Kidney (tissue), 14 donors: ENCODE results near the gene NAP1L1. TPM values are rescaled to one million over a fixed set of nuclear protein-coding genes. Genes with fewer than 3 reads are reported as not detected.

Source experiments
- DNase-seq, 5 donors: peaks; one replicate each; pipeline ENCODE4 v3.0.0-alpha.2; 2013 to 2020
- FAIRE-seq: peaks from 2 replicates; lab custom pipeline; 2012; peaks lifted over from hg19 to GRCh38; lab: Jason Lieb, UNC
- H3K27ac ChIP-seq, 2 donors: one replicate each; pipeline ENCODE4 v1.7.0; 2013; ENCODE audit warnings: low read depth in 2 of 2, low read length in 2 of 2, inconsistent platforms in 1 of 2
- H3K27me3 ChIP-seq: one replicate; pipeline ENCODE4 v1.7.1; 2013; ENCODE audit warnings: low read length, inconsistent platforms; ENCODE audit not compliant: control insufficient read depth, insufficient read depth
- H3K36me3 ChIP-seq, 3 donors: one replicate each; pipeline versions ENCODE4 v1.7.0 to v1.7.1; 2013; ENCODE audit warnings: low read length in 3 of 3, control low read depth in 1 of 3, inconsistent platforms in 1 of 3; ENCODE audit not compliant: insufficient read depth in 3 of 3, control insufficient read depth in 2 of 3
- H3K4me1 ChIP-seq, 3 donors: one replicate each; pipeline versions ENCODE4 v1.7.0 to v1.7.1; 2013; ENCODE audit warnings: low read length in 3 of 3, inconsistent platforms in 1 of 3, low read depth in 1 of 3; ENCODE audit not compliant: control insufficient read depth in 2 of 3, insufficient read depth in 2 of 3
- H3K4me3 ChIP-seq, 3 donors: one replicate each; pipeline versions ENCODE4 v1.7.0 to v1.8.1; 2013; ENCODE audit warnings: low read length in 3 of 3, control low read depth in 1 of 3, inconsistent platforms in 1 of 3
- H3K9ac ChIP-seq, 3 donors: one replicate each; pipeline versions ENCODE4 v1.7.0 to v1.7.1; 2013; ENCODE audit warnings: low read length in 3 of 3, control low read depth in 1 of 3, inconsistent platforms in 1 of 3
- H3K9me3 ChIP-seq, 3 donors: one replicate each; pipeline versions ENCODE4 v1.7.0 to v1.7.1; 2013; ENCODE audit warnings: low read length in 3 of 3, control low read depth in 1 of 3, inconsistent platforms in 1 of 3; ENCODE audit not compliant: control insufficient read depth in 2 of 3, insufficient read depth in 1 of 3
- intact Hi-C: fragments of 100-400 bp; cut with DNase I; formaldehyde crosslinking; loops from one replicate; pipeline ENCODE4 v1.11.1; 2022
- polyA plus RNA-seq: library from polyadenylated mRNA; stranded (reverse); fragments of 350-450 nt; fragmentation: Illumina TruSeq; extraction: RNeasy Lipid Tissue Mini Kit (QIAGEN cat#74804); gene quantifications from one replicate; pipeline ENCODE4 v1.2.3, GENCODE V29; 2014; ENCODE audit warnings: low read depth, low replicate concordance; ENCODE audit not compliant: insufficient read depth
- total RNA-seq: library from RNA; stranded (reverse); fragmentation: NEBNext Ultra II Directional; extraction: Animal tissue kit (Norgen Biotek cat#: 25700); gene quantifications from one replicate; pipeline ENCODE4 v1.2.1, GENCODE V29; 2021
- TF ChIP-seq, protein P1 (sequence below): IDR thresholded peaks from 3 replicates; pipeline ENCODE4 v1.5.1; 2012; ENCODE audit warnings: mild to moderate bottlenecking, moderate library complexity, borderline replicate concordance; ENCODE audit not compliant: insufficient read depth; ENCODE audit errors: extremely low read depth
- donor health status: control.
- donor health status: control.
- donor health status: control.
- donor health status: control.
- donor health status: control.
- donor health status: DM: yes; HTN: yes; CAD: no.
- donor health status: Normal renal cell carcinoma (clear cell type).

The NAP1L1 gene
- total and polyA plus RNA-seq, 2 donors from 2014 or later: 180 to 288 TPM

DNA sequence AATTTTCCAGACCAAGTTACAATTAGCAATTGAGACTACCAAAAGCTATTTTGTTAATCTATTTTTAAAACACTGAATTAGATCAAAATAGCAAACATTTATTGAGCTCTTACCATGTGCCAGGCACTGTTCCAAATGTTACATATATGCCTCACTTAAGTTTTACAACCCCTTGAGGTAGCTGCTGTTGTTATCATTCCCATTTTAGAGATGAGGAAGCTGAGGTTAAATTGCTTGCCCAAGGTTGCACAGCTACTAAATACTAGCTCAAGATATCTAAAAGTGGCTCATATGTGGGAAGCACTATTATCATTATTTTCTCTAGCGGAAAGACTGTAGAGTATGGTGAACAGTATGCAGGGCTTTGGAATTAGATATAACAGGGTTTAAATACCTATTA, 19.5 kb upstream of the NAP1L1 start:
- Histone ChIP-seq H3K9ac (no peak overlapping the region), H3K27me3 (no peaks in the 10 kb centered on the region), H3K9me3 (no peaks in the 10 kb centered on the region), H3K4me1 (no peaks in the 10 kb centered on the region), H3K27ac (no peak overlapping the region), H3K36me3 (no peaks in the 10 kb centered on the region), H3K4me3 (no peak overlapping the region)
- TF ChIP-seq, protein P1, sequence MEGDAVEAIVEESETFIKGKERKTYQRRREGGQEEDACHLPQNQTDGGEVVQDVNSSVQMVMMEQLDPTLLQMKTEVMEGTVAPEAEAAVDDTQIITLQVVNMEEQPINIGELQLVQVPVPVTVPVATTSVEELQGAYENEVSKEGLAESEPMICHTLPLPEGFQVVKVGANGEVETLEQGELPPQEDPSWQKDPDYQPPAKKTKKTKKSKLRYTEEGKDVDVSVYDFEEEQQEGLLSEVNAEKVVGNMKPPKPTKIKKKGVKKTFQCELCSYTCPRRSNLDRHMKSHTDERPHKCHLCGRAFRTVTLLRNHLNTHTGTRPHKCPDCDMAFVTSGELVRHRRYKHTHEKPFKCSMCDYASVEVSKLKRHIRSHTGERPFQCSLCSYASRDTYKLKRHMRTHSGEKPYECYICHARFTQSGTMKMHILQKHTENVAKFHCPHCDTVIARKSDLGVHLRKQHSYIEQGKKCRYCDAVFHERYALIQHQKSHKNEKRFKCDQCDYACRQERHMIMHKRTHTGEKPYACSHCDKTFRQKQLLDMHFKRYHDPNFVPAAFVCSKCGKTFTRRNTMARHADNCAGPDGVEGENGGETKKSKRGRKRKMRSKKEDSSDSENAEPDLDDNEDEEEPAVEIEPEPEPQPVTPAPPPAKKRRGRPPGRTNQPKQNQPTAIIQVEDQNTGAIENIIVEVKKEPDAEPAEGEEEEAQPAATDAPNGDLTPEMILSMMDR: no peak
- FAIRE-seq: no peak
- intact Hi-C loops: no loop called here
- DNase-seq: no peak

DNA sequence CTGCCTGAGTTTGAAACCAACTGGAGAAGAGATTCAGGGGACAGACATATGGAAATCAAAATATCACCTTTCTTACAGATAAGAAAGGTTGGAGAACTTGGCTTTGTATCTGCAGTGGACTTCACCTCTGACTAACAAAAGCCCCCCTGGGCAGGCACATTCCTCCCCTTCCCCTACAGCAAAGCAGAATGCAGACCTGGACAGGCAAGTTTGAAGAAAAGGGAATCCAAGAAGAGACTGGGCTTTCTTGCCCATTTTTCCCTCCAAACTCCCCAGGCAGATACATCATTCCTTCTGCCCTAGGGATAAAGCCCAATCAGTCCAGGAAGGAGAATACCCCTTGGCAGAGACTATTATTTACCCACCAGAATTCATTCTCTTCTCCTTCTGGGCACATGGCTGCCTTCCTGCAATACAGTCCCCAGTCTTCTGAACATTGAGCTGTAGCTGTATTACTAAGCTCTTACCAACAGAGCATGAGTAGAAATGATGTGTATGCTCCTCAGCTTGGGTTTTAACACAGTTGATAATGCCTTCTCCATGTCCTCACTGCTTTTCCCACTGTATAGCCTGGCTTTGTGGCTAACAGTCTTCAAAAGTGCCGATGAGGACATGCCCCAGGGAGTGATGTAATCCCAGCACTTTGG, 17.4 kb upstream of the NAP1L1 start:
- Histone ChIP-seq H3K9ac (no peak overlapping the region), H3K27me3 (no peaks in the 10 kb centered on the region), H3K4me1 (no peaks in the 10 kb centered on the region), H3K4me3 (no peak overlapping the region), H3K36me3 (no peaks in the 10 kb centered on the region), H3K27ac (no peak overlapping the region), H3K9me3 (no peaks in the 10 kb centered on the region)
- no peak for DNase-seq
- intact Hi-C loops: no loop called here
- TF ChIP-seq, protein P1: no peak
- no peak for FAIRE-seq

DNA sequence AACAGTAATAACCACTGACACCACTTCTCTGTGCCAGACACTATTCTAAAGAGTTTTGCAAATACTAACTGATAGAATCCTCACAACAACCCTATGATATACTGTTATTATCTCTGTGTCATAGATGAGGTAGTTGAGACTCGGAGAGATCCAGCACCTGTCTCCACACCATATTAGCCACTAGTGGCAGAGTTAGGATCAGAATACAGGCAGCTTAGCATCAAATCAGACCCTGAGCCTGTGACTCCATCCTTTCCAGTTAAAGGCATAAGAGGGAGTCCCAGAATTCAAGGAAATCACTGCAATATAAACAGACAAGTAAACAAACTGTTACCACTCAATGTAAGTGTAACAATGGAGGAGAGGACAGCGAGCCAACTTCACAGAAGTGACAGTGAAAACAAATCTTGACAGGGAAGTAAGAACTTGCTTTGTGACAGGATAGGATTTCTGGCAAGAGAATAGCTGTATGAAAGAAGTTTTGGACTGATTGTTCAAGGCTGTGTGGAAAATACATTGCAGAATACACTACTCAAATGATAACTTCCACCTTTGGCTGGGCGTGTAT, 11.7 kb upstream of the NAP1L1 start:
- Histone ChIP-seq H3K4me3 (no peak overlapping the region), H3K9ac (no peak overlapping the region), H3K27ac (no peak overlapping the region), H3K27me3 (no peaks in the 10 kb centered on the region), H3K4me1 (no peaks in the 10 kb centered on the region), H3K36me3 (no peaks in the 10 kb centered on the region), H3K9me3 (no peaks in the 10 kb centered on the region)
- TF ChIP-seq, protein P1: no peak
- intact Hi-C loops: no loop called here
- FAIRE-seq: no peak
- DNase-seq: no peak
